GF-D8 (cell line): ENCODE results near the gene PLCL1.
"Not testable (repeated sequence)": the region's sequence is repeated elsewhere in the genome, so short reads cannot be mapped to it uniquely, and the experiment has no call there.

Experiments
- DNase-seq: peaks from one replicate; lab custom pipeline; 2025; lab: John Stamatoyannopoulos, UW

Gene PLCL1

DNA sequence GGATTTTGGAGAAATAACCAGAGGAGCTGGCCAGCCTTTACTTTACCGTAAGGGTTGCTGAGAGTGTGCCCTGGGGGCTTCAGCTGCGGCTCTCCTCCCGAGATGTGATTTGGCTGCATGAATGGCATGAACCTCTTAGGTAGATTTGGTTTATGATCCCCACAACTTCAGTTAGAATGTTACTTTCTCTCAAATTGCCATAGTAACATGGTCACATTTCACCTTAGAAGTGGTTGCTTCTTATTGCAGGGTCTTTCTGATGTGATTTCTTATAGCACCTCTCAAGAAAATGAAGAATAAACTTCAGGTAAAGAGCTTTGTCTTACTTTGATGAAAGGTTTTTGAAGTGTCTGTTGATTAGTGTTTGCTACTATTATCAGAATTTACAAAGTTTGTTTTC, 5.6 kb downstream of the PLCL1 start:
- no peak for DNase-seq

DNA sequence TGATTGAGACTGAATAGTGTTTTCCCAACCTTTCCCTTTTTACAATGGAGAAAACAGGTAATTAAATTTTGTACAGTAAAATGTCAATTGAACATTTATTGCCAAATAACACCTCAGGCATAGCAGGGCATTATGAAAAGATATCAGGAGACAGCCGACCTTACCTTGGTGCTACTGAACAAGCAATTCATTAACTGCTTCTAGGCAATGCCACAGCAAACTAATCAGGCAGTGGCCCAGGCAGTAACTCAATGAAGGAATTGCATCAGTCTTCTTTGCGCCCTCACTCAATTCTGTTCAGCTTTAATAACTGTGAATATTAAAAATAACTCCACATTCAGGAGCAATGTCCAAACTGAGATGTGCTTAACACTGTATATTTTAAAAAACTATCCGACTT, 6.1 kb downstream of the PLCL1 start:
- no peak for DNase-seq

DNA sequence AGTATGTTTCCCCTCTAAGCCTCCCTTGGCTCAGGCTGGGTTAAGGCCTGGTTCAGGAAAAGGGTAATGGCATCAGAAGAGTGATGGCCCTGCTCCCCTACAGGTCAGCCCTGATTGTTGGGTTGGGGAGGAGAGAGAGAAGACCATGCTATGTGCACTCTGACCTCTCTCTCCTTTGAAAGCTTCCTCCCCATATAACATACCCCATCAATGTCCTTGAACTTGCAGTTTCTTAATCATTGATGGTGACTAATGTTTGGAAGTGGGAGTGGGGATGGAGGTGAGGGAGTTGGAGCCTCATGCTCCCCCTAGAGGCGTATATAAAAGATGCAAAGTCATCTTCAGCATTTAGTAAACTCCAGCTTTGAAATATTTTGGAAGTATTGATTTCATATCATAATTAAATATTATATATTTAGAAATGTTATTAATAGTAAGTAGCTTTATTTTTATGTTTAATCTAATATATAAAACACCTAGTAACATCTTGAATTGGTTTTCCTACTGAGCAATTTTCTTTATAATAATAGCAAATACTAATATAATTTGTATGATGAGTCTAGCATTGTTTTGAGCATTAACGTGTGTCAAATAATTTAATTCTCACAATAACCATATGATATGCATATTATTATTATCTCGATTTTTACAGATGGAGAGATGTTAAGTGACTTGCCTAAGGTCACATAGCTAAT, 8.8 kb downstream of the PLCL1 start:
- DNase-seq: no peak

DNA sequence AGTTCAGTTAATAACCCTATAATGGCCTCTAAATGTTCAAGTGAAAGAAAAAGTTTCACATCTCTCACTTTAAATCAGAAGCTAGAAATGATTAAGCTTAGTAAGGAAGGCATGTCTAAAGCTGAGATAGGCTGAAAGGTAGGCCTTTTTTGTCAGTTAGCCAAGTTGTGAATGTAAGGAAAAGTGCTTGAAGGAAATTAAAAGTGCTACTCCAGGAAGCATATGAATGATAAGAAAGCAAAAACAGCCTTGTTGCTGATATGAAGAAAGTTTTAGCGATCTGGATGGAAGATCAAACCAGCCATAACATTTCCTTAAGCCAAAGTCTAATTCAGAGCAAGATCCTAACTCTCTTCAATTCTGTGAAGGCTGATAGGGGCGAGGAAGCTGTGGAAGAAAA, 10.1 kb downstream of the PLCL1 start:
- no peak for DNase-seq

DNA sequence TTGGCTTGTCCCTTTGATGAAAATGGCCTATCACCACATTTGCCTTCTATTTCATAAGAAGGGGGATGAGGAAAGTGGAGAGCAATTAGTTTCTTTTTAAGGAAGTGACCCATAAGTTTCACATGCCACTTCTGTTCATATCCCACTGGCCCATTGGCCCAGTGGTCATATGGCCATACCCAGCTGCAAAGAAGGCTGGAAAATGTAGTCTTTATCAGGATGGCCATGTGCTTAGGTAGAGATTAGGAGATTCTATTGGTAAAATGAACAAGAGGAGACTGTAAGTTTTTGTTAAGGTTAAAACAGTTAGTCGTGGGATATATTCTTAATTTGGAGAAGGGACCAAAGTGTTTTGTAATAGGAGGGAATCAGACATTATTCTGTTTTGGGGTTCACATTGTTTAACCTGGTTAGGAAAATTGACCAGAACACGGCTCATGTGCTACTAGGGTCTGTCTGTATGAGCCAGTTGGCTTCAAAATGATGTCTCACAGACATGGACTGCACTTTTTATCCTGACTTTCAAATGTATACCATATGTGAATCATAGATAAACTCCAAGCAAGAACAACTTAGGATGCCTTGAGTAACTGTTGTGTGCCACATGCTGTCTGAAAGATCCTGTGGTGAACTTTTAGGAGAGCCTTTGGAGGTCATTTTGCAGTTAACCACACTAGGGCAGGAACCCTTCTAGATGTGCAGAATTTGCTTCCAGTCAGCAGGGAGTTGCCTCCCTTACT, 17.3 kb downstream of the PLCL1 start:
- no peak for DNase-seq

DNA sequence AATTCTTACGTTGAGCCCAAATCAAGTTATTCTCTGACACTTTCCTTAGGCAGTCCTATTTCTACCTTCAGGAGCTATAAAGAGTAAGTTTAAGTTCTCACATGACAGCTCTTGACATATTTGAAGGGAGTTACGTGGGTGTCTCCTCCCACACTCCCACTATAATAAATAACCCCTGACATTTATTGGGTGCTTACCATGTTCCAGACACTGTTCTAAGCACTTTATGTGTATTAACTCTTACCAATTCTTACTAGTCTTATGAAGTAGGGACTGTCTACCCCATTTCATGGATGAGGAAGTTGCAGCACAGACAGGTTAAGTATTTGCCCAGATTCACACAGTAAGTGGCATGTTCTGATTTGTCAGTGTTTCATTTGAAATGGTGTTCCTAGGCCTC, 17.9 kb downstream of the PLCL1 start:
- DNase-seq: no peak

DNA sequence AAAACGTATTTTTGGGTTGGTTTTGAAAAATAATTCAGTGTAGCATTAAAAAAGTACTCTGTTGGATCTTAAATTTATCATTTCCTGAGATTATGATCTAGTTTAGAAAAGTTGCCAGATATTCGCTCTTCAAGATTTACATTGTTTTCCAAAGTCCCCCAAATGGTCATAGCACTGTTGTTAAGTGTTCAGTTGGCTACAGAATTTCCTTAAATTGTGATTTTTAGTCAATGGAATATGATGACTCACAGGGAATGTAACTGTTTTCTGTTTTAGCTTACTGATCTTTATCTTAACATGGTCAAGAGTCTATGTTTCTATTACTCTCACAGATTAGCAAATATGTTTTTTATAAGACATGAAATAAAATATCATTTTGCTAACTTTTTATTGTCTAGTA, 23.2 kb downstream of the PLCL1 start:
- no peak for DNase-seq

DNA sequence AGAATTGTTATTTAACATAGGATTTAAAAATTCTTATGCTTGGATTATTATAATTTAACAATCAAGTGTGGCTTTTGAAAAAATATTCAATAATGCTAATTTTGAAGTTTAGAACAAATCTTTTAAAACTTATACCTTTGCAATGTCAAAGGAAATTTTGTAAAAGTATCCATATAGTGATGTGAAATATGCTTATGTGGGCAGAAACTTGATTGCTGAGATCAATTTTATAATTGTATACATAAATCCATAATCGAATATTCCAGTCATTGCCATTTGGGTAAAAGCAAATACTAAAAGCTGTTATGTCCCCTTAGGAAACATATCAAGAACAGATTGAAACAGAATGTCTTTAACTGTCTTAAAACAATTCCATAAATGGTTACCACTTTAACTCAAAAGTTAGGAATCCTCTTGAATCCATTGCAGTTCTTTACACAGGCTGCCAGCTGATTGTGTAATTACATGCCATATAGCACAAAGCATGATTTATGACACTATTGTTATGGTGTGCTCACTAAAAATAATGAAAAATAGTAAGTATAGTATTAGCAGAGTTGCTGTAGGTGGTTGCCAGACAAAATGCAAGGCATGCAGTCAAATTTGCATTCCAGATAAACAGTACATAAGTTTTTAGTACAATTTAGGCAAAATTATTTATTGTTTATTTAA, 24.2 kb downstream of the PLCL1 start:
- DNase-seq: no peak

DNA sequence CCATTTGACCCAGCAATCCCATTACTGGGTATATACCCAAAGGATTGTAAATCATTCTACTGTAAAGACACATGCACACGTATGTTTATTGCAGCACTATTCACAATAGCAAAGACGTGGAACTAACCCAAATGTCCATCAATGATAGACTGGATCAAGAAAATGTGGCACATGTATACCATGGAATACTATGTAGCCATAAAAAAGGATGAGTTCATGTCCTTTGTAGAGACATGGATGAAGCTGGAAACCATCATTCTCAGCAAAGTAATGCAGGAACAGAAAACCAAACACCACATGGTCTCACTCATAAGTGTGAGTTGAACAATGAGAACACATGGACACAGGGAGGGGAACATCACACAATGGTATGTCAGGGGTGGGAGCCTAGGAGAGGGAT, 30.4 kb downstream of the PLCL1 start:
- not testable (repeated sequence) for DNase-seq

DNA sequence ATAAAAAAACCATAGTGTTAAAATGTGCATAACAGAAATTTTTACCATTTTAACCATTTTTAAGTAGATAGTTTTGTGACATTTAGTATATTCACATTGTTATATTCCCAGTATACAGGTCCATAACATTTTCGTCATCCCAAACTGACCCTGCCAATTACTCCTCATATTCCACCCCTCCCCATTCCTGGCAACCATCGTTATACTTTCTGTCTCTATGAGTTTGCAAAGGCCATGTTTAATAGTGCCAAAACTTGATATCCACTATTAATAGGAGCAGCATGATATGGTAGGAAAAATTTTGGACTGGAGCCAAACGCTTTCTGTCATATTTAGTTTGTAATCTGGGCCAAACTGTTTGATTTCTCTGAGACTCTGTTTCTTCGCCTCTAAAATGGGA, 30.9 kb downstream of the PLCL1 start:
- DNase-seq: no peak

DNA sequence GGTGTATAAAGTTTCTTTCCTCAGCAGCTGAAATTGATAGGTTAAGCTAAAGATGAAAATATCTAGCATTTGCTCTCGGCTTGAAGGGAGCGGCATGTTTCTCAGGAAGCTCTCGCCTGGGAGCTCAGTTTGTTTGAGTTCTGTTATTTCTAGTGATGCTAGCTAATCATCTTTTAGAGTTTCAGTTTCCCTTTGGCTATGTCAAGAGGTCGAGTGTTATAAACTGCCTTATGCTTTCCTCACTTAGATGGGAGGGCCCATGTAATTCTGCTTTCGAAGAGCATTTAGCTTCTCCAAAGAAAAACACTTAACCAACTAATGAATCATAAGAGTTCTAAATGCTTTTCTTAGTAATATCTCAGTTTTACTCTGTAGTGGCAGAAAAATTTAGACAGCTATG, 33.6 kb downstream of the PLCL1 start:
- no peak for DNase-seq

DNA sequence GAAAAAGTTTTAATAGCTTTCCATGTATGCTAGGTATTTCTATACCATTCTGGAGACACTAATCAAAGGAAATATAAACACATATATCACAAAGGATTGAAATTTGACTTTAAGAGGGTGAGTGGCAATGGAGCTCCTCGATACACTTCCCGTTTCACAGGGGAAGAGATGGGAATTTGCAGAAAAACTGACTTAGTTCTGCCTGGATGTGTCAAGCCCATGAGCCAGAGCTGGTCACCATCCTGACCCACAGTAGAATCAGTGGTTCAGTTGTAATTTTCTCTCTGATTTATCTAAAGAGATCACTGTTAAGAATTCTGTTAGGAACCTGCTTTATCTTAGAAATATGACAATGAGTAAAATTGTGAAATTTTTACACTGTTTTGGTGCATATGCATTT, 34.2 kb downstream of the PLCL1 start:
- no peak for DNase-seq

DNA sequence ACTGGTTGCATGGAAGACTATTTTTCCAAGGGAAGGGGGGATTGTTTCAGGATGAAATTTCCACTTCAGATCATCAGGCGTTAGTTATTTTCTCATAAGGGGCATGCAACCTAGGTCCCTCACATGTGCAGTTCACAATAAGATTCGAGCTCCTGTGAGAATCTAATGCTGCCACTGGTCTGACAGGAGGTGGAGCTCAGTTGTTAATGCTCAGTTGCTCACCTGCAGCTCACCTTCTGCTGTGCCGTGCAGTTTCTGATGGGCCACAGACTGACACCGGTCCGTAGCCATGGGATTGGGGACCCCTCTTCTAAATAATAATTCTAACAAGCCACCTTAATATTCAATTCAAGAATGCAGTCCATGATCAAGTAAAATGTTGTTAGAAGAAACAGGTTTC, 34.9 kb downstream of the PLCL1 start:
- DNase-seq: no peak

DNA sequence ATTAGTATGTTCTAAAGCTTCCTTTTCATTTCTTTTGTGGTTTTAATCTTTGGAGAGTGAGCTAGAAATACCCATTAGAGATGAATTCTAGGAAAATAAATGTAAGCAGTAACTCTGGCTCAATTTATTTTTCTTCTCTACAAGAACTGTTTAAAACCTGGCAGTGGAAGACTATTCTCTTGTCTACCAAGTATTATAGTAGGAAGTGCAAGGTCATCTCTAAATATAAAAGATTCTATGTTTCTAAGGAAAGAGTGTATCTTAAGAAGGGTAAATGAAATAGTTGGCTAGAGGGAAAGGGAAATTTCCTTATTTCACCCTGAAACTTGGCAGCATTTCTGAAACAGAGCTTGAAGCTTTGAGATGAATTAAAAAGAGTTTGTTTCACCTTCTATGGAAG, 35.5 kb downstream of the PLCL1 start:
- no peak for DNase-seq

DNA sequence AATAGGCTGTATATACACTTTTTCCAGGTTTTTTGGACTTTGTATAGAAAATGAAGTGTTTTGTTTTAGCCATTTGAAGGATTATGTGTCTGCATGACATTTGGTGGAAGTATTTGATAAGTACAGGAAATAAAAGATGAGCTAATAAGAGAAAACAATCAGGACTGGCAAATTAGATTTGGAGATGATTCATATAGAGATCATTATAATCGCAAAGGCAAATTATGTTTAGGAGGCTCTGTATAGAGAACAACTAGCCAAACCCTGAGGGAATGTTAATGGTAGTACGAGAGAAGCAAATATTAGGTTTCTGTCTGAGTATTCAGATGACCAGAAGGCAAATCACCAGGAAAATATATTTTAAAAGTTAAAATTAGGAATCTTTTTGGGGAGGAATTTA, 41.7 kb downstream of the PLCL1 start:
- DNase-seq: no peak

DNA sequence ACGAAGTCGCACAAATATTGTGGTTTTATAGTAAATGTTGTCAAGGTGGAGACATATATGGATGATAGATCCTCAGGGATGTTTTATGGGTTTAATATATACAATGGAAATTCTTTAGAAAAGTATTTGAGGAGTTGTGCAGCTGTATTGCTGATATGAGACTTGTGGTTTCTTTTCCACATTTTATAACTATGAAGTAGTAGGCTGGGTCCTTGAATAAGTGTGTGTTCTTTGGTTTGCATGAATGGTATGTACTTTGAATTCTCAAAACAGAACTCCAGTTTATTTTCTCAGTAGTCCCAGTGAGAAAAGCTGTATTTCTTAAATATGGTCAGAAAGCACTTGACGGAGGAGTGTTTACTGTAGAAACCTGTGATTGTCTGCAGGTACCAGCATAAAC, 42.4 kb downstream of the PLCL1 start:
- no peak for DNase-seq

DNA sequence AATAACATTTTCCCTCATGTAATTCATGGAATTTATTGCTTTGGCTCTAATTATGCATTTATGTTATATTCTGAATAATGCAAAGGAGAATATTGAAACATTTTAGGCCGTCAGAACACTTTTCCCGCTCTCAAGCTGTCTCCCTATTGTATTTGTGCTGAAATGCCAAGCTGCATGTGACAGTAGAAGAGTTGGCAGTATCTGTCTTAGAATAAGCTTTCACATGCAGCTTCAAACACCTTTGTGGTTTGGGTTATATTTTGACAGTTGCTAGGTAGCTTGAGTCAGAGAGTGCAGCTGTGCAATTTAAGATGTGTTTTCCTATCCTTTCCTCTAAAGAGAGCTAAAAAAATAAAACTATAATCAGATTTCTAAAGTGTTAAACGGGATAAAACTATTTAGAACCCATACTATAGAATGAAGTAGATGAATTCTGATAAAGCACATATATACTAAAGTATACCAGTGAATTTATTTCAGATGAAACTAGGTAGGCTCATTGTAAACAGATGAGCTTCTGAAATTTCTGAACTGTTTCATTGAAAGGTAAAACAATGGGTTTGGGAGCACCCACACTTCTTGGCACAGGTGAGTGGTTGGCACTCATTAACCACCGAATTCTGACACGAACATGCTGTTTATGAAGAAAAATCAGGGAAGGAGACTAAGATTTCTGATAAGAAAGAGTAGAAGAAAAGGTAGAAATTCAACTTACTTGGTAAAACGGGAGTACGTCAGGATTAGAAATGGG, 43.4 kb downstream of the PLCL1 start:
- DNase-seq: no peak

DNA sequence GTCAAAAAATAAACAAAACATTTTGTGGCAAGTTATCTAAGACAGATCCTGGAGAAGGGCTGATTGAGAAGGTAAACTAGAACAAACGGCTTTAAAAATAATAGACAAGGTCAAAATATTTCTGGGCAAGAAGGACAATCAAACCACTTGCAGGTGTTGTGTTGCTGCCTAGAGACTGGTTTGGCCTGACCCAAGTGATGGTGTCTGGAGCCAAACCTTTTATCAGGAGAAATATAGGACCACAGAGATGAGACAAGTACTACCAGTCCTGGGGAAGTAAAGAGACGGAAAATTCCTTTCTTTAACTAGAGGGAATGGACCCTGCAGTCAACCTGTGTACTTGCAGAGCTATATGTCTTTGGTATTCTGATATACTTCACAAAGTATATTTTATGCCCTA, 44.2 kb downstream of the PLCL1 start:
- no peak for DNase-seq

DNA sequence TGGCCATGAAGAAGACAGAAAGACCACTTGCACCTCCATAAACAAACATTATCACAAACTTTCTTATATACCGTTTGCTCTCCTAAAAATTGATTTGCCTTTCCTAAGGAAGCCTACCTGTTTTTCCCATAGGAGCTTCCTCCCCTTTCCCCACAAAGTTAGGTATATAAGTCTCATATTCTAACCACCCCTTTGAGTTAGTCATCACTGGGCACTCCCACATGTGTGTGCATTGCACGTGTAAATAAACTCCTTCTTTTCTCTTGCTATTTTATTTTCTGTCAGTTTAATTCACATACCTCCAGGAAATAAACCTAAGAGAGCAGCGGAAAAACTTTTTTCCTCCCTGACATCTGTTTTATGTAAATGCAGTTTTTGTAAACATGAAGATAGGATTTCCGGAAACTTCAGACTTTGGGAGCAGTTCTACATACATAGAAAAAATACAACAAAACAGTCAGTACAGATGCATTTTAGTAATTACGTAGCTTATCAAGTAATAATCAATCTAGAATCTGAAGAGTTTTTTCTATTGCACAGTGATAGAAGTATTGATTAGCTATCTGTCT, 46.6 kb downstream of the PLCL1 start:
- no peak for DNase-seq

DNA sequence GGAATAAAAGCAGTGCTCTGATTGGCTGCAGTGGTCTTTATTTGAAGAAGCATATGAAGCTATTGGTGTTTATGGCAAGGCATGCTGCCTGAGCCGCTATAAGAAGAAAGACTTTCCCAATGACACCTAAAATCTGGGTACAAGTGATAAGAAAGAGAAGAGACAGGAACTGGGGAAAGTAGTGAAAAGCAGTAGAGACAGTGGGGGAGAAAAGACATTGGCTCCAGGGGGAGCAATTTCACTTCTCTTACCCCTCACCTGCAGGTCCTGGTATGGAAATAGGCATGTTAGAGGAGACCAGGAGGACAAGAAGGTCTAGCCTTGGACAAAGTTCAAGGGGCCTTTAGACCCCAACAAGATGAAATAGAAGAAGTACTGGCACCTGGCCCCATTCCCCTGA, 47.1 kb downstream of the PLCL1 start:
- DNase-seq: no peak

DNA sequence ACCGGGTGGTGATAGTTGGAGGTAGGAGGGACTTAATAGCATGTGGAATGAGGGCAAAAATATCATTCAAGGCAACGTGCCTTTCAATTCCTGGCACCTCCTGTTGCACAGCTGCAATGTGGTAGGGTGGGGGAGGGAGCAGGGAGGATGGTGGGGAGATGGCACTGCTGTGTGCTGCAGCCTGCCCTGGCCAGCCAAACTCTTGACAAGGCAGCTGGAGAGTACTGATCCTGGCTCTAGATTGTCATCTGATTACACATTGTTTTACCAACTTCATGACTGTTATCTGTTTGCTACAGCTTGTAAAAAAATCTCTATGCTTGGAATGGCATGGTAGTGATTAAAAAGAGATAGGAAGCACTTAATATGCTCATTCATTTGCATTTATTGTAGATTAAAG, 47.7 kb downstream of the PLCL1 start:
- DNase-seq: no peak

DNA sequence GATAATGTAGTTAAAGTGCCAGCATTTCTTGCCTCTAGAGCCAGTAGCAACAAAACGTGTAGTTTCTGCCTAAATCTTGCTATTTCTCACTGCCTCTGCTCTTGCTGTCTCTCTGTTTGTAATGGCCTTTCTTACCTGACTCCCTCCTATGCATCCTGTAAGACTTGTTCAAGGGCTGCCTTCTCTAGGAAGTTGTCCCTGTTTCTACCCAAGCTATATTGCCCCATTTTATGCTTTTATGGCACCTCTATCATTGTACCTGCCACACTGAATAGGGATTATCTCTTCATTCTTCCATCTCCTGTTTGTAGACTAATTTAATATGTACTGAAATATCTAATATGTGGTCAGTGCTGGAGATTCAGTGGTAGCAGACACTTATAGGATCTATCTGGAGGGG, 49.2 kb downstream of the PLCL1 start:
- no peak for DNase-seq
